Astrocyte (in vitro differentiated cells and primary cell): ENCODE data around the gene LRRFIP1. TPM values are rescaled to one million over a fixed set of nuclear protein-coding genes. Genes with fewer than 3 reads are reported as not detected.

Experiments
- DNase-seq: peaks from one replicate; pipeline ENCODE4 v3.0.0-alpha.2; 2010; ENCODE audit warnings: low read depth
- FAIRE-seq: peaks from 2 replicates; lab custom pipeline; 2011; peaks lifted over from hg19 to GRCh38; lab: Jason Lieb, UNC
- H2AFZ ChIP-seq: 2 replicates; pipeline ENCODE4 v1.6.0; 2012; ENCODE audit warnings: low read depth, low read length, inconsistent platforms
- H3K27ac ChIP-seq: 2 replicates; pipeline ENCODE4 v1.5.1; 2011; ENCODE audit warnings: low read depth, low read length, inconsistent platforms
- H3K27me3 ChIP-seq: 2 replicates; pipeline ENCODE4 v1.6.0; 2011; ENCODE audit warnings: low read length, inconsistent platforms; ENCODE audit not compliant: insufficient read depth
- H3K36me3 ChIP-seq: 2 replicates; pipeline ENCODE4 v1.5.1; 2011; ENCODE audit warnings: low read length, inconsistent platforms; ENCODE audit not compliant: insufficient read depth
- H3K4me1 ChIP-seq: 2 replicates; pipeline ENCODE4 v1.5.1; 2011; ENCODE audit warnings: low read length, inconsistent platforms; ENCODE audit not compliant: insufficient read depth
- H3K4me2 ChIP-seq: 2 replicates; pipeline ENCODE4 v1.6.0; 2012; ENCODE audit warnings: low read length, inconsistent platforms
- H3K4me3 ChIP-seq: 2 replicates; pipeline ENCODE4 v1.5.1; 2011; ENCODE audit warnings: low read depth, mild to moderate bottlenecking, low read length, inconsistent platforms; ENCODE audit not compliant: insufficient read depth
- H3K79me2 ChIP-seq: 2 replicates; pipeline ENCODE4 v1.6.0; 2012; ENCODE audit warnings: mild to moderate bottlenecking, low read length, inconsistent platforms; ENCODE audit not compliant: insufficient read depth
- H3K9ac ChIP-seq: 2 replicates; pipeline ENCODE4 v1.6.0; 2012; ENCODE audit warnings: mild to moderate bottlenecking, low read length, inconsistent platforms
- H3K9me3 ChIP-seq: 2 replicates; pipeline ENCODE4 v1.5.1; 2012; ENCODE audit warnings: low read depth, mild to moderate bottlenecking, low read length, inconsistent platforms; ENCODE audit not compliant: insufficient read depth
- H4K20me1 ChIP-seq: 2 replicates; pipeline ENCODE4 v1.6.0; 2012; ENCODE audit warnings: low read length, inconsistent platforms; ENCODE audit not compliant: insufficient read depth
- H3K27ac Mint-ChIP-seq: one replicate; pipeline ENCODE4 v1.8.0; 2021; ENCODE audit warnings: mild to moderate bottlenecking, mixed read lengths; ENCODE audit not compliant: unreplicated experiment
- H3K27me3 Mint-ChIP-seq: one replicate; pipeline ENCODE4 v1.8.0; 2021; ENCODE audit warnings: low read depth, mixed read lengths; ENCODE audit not compliant: unreplicated experiment
- H3K36me3 Mint-ChIP-seq: one replicate; pipeline ENCODE4 v1.8.0; 2021; ENCODE audit warnings: low read depth, mixed read lengths; ENCODE audit not compliant: unreplicated experiment
- H3K4me1 Mint-ChIP-seq: one replicate; pipeline ENCODE4 v1.8.0; 2021; ENCODE audit warnings: low read depth, mixed read lengths; ENCODE audit not compliant: unreplicated experiment
- H3K4me3 Mint-ChIP-seq: one replicate; pipeline ENCODE4 v1.8.0; 2021; ENCODE audit warnings: mild to moderate bottlenecking, moderate library complexity, mixed read lengths; ENCODE audit not compliant: unreplicated experiment
- H3K9me3 Mint-ChIP-seq: one replicate; pipeline ENCODE4 v1.8.0; 2021; ENCODE audit warnings: mild to moderate bottlenecking, mixed read lengths; ENCODE audit not compliant: unreplicated experiment
- EZH2 ChIP-seq: IDR thresholded peaks from 2 replicates; pipeline ENCODE4 v1.6.1; 2012; ENCODE audit warnings: mild to moderate bottlenecking, low read length, inconsistent platforms; ENCODE audit not compliant: insufficient read depth
- total RNA-seq: library from RNA; stranded (reverse); gene quantifications from 2 replicates; pipeline ENCODE4 v1.2.1, GENCODE V29; 2021
- TF ChIP-seq, protein P1 (sequence below): IDR thresholded peaks from 2 replicates; pipeline ENCODE4 v1.5.1; 2011; ENCODE audit warnings: low read depth, mild to moderate bottlenecking, inconsistent platforms, low read length, moderate library complexity; ENCODE audit not compliant: insufficient read depth

LRRFIP1 gene
- total RNA-seq, 1 donor from 2014 or later: 83.3 TPM

DNA sequence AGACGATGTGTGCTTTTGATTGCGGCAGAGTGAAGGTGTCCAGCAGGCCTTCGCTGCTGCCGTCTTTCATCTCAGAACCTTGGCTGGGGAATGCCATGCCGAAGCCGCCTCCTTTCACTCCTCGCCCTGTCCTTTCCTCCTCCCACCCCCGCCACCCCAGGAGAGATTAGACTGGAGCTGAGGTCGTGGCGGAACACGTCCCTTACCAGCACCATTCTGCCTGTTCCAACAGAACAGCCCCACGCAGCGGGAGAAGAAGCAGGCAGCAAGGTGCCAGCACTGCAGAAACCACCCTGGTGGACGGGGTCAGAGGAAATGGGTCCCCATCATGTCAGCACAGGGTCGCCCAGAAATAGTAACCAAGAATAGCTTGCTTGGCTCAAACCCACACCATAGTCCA is 146.4 kb downstream of the LRRFIP1 start:
- Histone ChIP-seq H3K27ac (no peak overlapping the region), H3K9me3 (no peaks in the 10 kb centered on the region), H4K20me1 (peaks cover 14% of the 10 kb centered on the region), H3K4me1 (no peaks in the 10 kb centered on the region), H3K79me2 (peaks cover 3% of the 10 kb centered on the region), H3K4me2 (no peak overlapping the region), H3K4me3 (no peak overlapping the region), H2AFZ (no peak overlapping the region), H3K27me3 (no peaks in the 10 kb centered on the region), H3K36me3 (peaks cover 32% of the 10 kb centered on the region), H3K9ac (no peak overlapping the region)
- no peak for DNase-seq
- no peaks in the 10 kb centered on the region for H3K9me3 Mint-ChIP-seq
- no peaks in the 10 kb centered on the region for H3K27me3 Mint-ChIP-seq
- TF ChIP-seq, protein P1, sequence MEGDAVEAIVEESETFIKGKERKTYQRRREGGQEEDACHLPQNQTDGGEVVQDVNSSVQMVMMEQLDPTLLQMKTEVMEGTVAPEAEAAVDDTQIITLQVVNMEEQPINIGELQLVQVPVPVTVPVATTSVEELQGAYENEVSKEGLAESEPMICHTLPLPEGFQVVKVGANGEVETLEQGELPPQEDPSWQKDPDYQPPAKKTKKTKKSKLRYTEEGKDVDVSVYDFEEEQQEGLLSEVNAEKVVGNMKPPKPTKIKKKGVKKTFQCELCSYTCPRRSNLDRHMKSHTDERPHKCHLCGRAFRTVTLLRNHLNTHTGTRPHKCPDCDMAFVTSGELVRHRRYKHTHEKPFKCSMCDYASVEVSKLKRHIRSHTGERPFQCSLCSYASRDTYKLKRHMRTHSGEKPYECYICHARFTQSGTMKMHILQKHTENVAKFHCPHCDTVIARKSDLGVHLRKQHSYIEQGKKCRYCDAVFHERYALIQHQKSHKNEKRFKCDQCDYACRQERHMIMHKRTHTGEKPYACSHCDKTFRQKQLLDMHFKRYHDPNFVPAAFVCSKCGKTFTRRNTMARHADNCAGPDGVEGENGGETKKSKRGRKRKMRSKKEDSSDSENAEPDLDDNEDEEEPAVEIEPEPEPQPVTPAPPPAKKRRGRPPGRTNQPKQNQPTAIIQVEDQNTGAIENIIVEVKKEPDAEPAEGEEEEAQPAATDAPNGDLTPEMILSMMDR: no peak
- no peak for TF ChIP-seq EZH2
- peaks cover 30% of the 10 kb centered on the region for H3K36me3 Mint-ChIP-seq
- FAIRE-seq: no peak
- H3K27ac Mint-ChIP-seq: no peak overlapping the region
- peaks cover 9% of the 10 kb centered on the region for H3K4me1 Mint-ChIP-seq
- H3K4me3 Mint-ChIP-seq: no peak overlapping the region

DNA sequence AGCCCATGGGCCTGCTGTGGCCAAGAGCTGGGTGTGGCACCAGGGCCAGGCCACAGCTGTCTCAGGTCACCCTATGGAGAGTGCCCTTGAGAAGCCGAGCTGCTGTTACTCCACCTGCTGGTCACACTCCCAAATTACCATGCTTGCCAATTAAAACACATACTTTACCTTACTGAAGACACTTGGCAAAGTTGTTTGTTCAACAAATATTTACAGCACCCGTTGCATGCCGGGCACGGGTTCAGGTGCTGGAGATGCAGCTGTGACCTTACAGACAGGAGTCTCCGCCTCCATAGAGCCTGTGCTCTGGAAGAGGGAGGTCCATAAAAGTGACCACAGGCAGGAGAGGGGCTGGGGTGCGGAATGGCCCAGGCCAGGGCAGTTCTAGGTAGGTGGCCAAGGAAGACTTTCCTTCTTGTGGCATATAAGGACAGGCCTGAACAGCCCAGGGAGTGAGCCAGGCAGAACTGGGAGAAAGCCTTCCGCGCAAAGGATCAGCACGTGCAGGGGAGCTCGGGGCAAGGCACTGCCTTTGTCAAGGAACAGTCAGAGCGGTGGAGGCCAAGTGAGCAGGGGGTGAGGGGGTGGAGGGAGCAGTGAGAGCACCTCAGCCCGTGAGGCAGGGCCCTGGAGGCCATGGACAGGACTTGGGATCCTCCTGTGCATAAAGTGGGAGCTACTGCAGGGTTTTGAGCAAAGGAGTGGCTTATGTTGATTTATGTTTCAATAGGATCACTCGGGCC is 147.6 kb downstream of the LRRFIP1 start:
- no peak overlapping the region for H3K27ac Mint-ChIP-seq
- Histone ChIP-seq H3K36me3 (peaks cover 35% of the 10 kb centered on the region), H3K79me2 (peaks cover 3% of the 10 kb centered on the region), H3K4me2 (no peak overlapping the region), H3K27me3 (no peaks in the 10 kb centered on the region), H3K9ac (no peak overlapping the region), H3K9me3 (no peaks in the 10 kb centered on the region), H3K4me3 (no peak overlapping the region), H4K20me1 (peaks cover 17% of the 10 kb centered on the region), H2AFZ (no peak overlapping the region), H3K27ac (no peak overlapping the region), H3K4me1 (no peaks in the 10 kb centered on the region)
- H3K9me3 Mint-ChIP-seq: no peaks in the 10 kb centered on the region
- TF ChIP-seq, protein P1: peak; percentile 57
- no peak for TF ChIP-seq EZH2
- H3K27me3 Mint-ChIP-seq: no peaks in the 10 kb centered on the region
- H3K36me3 Mint-ChIP-seq: peaks cover 38% of the 10 kb centered on the region
- H3K4me1 Mint-ChIP-seq: peaks cover 3% of the 10 kb centered on the region
- DNase-seq: peak; percentile 28
- no peak overlapping the region for H3K4me3 Mint-ChIP-seq
- no peak for FAIRE-seq

DNA sequence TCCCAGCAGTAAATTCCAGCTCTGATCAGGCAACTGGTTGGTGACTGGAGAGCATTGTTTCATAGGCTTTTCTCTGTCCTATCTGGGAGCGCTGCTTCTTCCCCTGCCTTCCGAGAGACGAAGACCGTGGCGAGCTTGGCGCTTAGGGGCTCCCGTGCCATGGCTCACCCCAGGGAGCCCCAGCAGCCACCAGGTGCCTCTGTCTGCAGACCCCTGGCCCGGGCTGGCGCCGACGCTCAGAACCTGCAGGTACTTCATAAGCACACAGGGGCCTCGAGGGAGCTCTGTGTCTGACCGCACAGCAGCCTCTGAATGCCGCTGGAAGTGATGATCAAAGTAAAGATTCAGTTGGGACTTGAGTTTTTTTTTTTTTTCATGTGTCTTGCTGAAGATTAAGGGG is 152.1 kb downstream of the LRRFIP1 start:
- H3K27ac Mint-ChIP-seq: no peak overlapping the region
- no peaks in the 10 kb centered on the region for H3K4me1 ChIP-seq
- peaks cover 3% of the 10 kb centered on the region for H3K79me2 ChIP-seq
- no peak overlapping the region for H3K27ac ChIP-seq
- no peak overlapping the region for H3K4me3 Mint-ChIP-seq
- H3K4me1 Mint-ChIP-seq: no peaks in the 10 kb centered on the region
- peaks cover 45% of the 10 kb centered on the region for H3K36me3 Mint-ChIP-seq
- H3K36me3 ChIP-seq: peaks cover 32% of the 10 kb centered on the region
- no peak overlapping the region for H2AFZ ChIP-seq
- no peaks in the 10 kb centered on the region for H3K27me3 Mint-ChIP-seq
- peaks cover 16% of the 10 kb centered on the region for H4K20me1 ChIP-seq
- H3K9me3 Mint-ChIP-seq: no peaks in the 10 kb centered on the region
- H3K9ac ChIP-seq: no peak overlapping the region
- no peak overlapping the region for H3K4me3 ChIP-seq
- no peak for TF ChIP-seq EZH2
- TF ChIP-seq, protein P1: no peak
- H3K4me2 ChIP-seq: no peak overlapping the region
- H3K27me3 ChIP-seq: no peaks in the 10 kb centered on the region
- no peak for DNase-seq
- no peaks in the 10 kb centered on the region for H3K9me3 ChIP-seq
- no peak for FAIRE-seq
